OCI-LY7 (cell line): ENCODE data around the gene QKI. TPM values are rescaled to one million over a fixed set of nuclear protein-coding genes. Genes with fewer than 3 reads are reported as not detected.

Experiments used
- BruUV-seq: library from RNA; stranded (reverse); fragments of 400-500 nt; replicated peaks from 2 replicates; lab custom pipeline; 2021; lab: Mats Ljungman, UMichigan
- CTCF ChIA-PET: fragments of 300-600 bp; sonication (Branson Sonifier 250); formaldehyde crosslinking; loops from one replicate; lab custom pipeline; 2022; ENCODE audit warnings: antibody characterized with exemption; ENCODE audit not compliant: unreplicated experiment; lab: Charles Lee
- POLR2A ChIA-PET: fragments of 300-600 bp; sonication (Branson Sonifier 250); formaldehyde crosslinking; loops from one replicate; lab custom pipeline; 2022; ENCODE audit warnings: antibody characterized with exemption; lab: Charles Lee
- DNase-seq: peaks from one replicate; pipeline ENCODE4 v3.0.0-alpha.2; 2015; ENCODE audit warnings: low spot score
- H2AFZ ChIP-seq: fragments of 200-600 bp; sonication (generic), shearing (Covaris generic); 2 replicates; pipeline ENCODE4 v1.6.1; 2014; ENCODE audit warnings: mild to moderate bottlenecking, antibody characterized with exemption, low read length, moderate library complexity
- H3K27ac ChIP-seq: fragments of 200-600 bp; sonication (generic); 2 replicates; pipeline ENCODE4 v1.5.1; 2014; ENCODE audit warnings: mixed run types, low read depth, mild to moderate bottlenecking, moderate library complexity, low read length, inconsistent platforms; ENCODE audit not compliant: poor library complexity, severe bottlenecking
- H3K36me3 ChIP-seq: fragments of 200-600 bp; sonication (generic); 2 replicates; pipeline ENCODE4 v1.6.1; 2014; ENCODE audit warnings: mild to moderate bottlenecking, antibody characterized with exemption, low read length, moderate library complexity, mixed read lengths; ENCODE audit not compliant: insufficient read depth
- H3K4me1 ChIP-seq: fragments of 200-600 bp; sonication (generic); 2 replicates; pipeline ENCODE4 v1.5.1; 2014; ENCODE audit warnings: mild to moderate bottlenecking, low read length; ENCODE audit not compliant: insufficient read depth, poor library complexity, severe bottlenecking
- H3K4me2 ChIP-seq: fragments of 200-600 bp; sonication (generic); 2 replicates; pipeline ENCODE4 v1.6.1; 2014; ENCODE audit warnings: mild to moderate bottlenecking, low read length
- H3K4me3 ChIP-seq: fragments of 200-600 bp; sonication (generic); 2 replicates; pipeline ENCODE4 v1.5.1; 2014; ENCODE audit warnings: mild to moderate bottlenecking, low read depth, low read length; ENCODE audit not compliant: poor library complexity, severe bottlenecking
- H3K79me2 ChIP-seq: fragments of 200-600 bp; sonication (generic); 2 replicates; pipeline ENCODE4 v1.6.1; 2016; ENCODE audit warnings: low read depth, mild to moderate bottlenecking, low read length, moderate library complexity, mixed read lengths; ENCODE audit not compliant: insufficient read depth
- H3K9me2 ChIP-seq: fragments of 200-600 bp; sonication (generic); 2 replicates; pipeline ENCODE4 v1.6.1; 2016; ENCODE audit warnings: mild to moderate bottlenecking, low read length, mixed read lengths; ENCODE audit not compliant: insufficient read depth
- H3K9me3 ChIP-seq: fragments of 200-600 bp; sonication (generic); 2 replicates; pipeline ENCODE4 v1.6.1; 2014; ENCODE audit warnings: mild to moderate bottlenecking, mixed run types, low read length, mixed read lengths
- H4K20me1 ChIP-seq: fragments of 200-600 bp; sonication (generic); 2 replicates; pipeline ENCODE4 v1.6.1; 2014; ENCODE audit warnings: mild to moderate bottlenecking, antibody characterized with exemption, low read length, moderate library complexity, mixed read lengths; ENCODE audit not compliant: insufficient read depth
- EZH2phosphoT487 ChIP-seq: fragments of 200-600 bp; sonication (generic); IDR thresholded peaks from 2 replicates; pipeline ENCODE4 v1.6.1; 2018; ENCODE audit warnings: low read depth, borderline replicate concordance, mild to moderate bottlenecking, mixed run types, antibody characterized with exemption, low read length, moderate library complexity, mixed read lengths
- intact Hi-C: fragments of 100-400 bp; cut with micrococcal nuclease; formaldehyde crosslinking; loops from one replicate; pipeline ENCODE4 v1.10.0; 2022; ENCODE audit not compliant: unreplicated experiment
- total RNA-seq, 2 experiments: library from RNA; depleted of rRNA in 1 of 2; stranded (reverse); fragments of >200 nt in 1 of 2; shearing (Covaris generic) in 1 of 2; gene quantifications; 2 replicates each; pipeline ENCODE4 v1.2.3, GENCODE V29; 2014 to 2022
- TF ChIP-seq, protein P1 (sequence below): fragments of 200-600 bp; sonication (generic); conservative IDR thresholded peaks from 2 replicates; pipeline ENCODE4 v1.5.1; 2014; ENCODE audit warnings: mild to moderate bottlenecking, antibody characterized with exemption, low read length, moderate library complexity, mixed read lengths

The QKI gene
- total RNA-seq, 2 experiments from 2014 or later: 55.4 to 74.5 TPM

GRCh38 chr6:163626073-163626867 is 211.8 kb downstream of the QKI start:
- no peak overlapping the region for H2AFZ ChIP-seq
- H3K27ac ChIP-seq: no peak overlapping the region
- POLR2A ChIA-PET: no interaction called here
- no peak for TF ChIP-seq EZH2phosphoT487
- TF ChIP-seq, protein P1, sequence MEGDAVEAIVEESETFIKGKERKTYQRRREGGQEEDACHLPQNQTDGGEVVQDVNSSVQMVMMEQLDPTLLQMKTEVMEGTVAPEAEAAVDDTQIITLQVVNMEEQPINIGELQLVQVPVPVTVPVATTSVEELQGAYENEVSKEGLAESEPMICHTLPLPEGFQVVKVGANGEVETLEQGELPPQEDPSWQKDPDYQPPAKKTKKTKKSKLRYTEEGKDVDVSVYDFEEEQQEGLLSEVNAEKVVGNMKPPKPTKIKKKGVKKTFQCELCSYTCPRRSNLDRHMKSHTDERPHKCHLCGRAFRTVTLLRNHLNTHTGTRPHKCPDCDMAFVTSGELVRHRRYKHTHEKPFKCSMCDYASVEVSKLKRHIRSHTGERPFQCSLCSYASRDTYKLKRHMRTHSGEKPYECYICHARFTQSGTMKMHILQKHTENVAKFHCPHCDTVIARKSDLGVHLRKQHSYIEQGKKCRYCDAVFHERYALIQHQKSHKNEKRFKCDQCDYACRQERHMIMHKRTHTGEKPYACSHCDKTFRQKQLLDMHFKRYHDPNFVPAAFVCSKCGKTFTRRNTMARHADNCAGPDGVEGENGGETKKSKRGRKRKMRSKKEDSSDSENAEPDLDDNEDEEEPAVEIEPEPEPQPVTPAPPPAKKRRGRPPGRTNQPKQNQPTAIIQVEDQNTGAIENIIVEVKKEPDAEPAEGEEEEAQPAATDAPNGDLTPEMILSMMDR: no peak
- peaks cover 7% of the 10 kb centered on the region for H3K4me1 ChIP-seq
- no peaks in the 10 kb centered on the region for H4K20me1 ChIP-seq
- CTCF ChIA-PET: no interaction called here
- H3K9me3 ChIP-seq: no peaks in the 10 kb centered on the region
- no peaks in the 10 kb centered on the region for H3K36me3 ChIP-seq
- no peaks in the 10 kb centered on the region for H3K9me2 ChIP-seq
- H3K4me2 ChIP-seq: no peak overlapping the region
- H3K4me3 ChIP-seq: no peak overlapping the region
- intact Hi-C loops: no loop called here
- no peak for DNase-seq
- BruUV-seq: no TSS peak
- no peaks in the 10 kb centered on the region for H3K79me2 ChIP-seq

DNA sequence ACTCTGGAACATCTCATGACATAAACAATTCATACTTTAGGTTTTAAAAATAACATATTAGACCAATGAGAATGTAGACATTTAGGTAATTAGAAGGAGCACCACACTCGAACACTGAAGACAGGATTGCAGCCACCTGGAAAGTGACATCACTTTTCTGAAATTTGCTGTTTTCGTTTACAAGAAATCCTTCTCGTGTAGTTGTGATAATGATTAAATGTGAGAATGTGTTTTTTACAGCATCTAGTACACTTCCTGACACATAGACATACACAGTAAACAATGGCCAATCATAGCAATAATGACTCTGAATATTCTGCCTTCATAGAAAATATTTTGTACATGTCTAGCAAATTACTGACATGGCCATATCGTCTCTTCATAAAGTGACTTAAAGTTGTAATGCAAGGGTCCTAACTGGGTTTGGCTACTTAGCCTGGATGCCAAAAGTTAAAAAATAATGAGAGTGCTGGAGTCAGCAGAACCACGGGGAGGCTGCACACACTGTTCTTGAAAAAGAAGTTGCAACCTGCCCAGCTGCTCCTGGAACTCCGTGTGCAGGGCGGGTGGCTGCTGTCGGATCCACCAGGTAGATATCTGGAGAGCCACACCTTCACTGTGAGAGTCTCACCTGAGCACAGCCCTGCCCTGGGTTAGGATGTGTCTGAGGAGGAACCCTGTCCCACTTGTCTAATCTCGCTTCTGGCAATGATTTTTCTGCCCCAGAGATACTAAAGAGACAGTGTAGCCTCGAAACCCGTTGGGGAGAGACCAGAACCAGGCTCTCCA is 212.9 kb downstream of the QKI start:
- ChIA-PET CTCF (no interaction called here), POLR2A (interaction anchor here (1.0 kb wide), 1 partner anchor 7 kb away, joined by 6 read pairs; no protein-coding TSS in a partner anchor)
- no peak for TF ChIP-seq EZH2phosphoT487
- TF ChIP-seq, protein P1: no peak
- BruUV-seq: no TSS peak
- Histone ChIP-seq H3K27ac (no peak overlapping the region), H4K20me1 (no peaks in the 10 kb centered on the region), H2AFZ (no peak overlapping the region), H3K4me2 (no peak overlapping the region), H3K4me1 (peaks cover 7% of the 10 kb centered on the region), H3K9me3 (no peaks in the 10 kb centered on the region), H3K79me2 (no peaks in the 10 kb centered on the region), H3K9me2 (no peaks in the 10 kb centered on the region), H3K4me3 (no peak overlapping the region), H3K36me3 (no peaks in the 10 kb centered on the region)
- no peak for DNase-seq
- intact Hi-C loops: no loop called here
